PC-3 (cell line): Measurements from ENCODE around the gene BLMH. TPM values are rescaled to one million over a fixed set of nuclear protein-coding genes. Genes with fewer than 3 reads are reported as not detected.

Experiments
- ATAC-seq: fragments of 200-7000 bp; cut with Tn5 transposase; 2 replicates; pipeline ENCODE4 v1.9.1; 2020; ENCODE audit warnings: mild to moderate bottlenecking, moderate library complexity
- BruUV-seq: library from RNA; stranded (reverse); fragments of 400-500 nt; replicated peaks from 2 replicates; lab custom pipeline; 2021; lab: Mats Ljungman, UMichigan
- CTCF ChIA-PET: fragments of 300-600 bp; sonication (Branson Sonifier 250); formaldehyde crosslinking; loops from one replicate; lab custom pipeline; 2022; ENCODE audit warnings: antibody characterized with exemption; lab: Charles Lee
- POLR2A ChIA-PET: fragments of 300-600 bp; sonication (Branson Sonifier 250); formaldehyde crosslinking; loops from one replicate; lab custom pipeline; 2022; ENCODE audit warnings: antibody characterized with exemption; ENCODE audit not compliant: unreplicated experiment; lab: Charles Lee
- DNase-seq: peaks from one replicate; pipeline ENCODE4 v3.0.0-alpha.2; 2015
- H2AFZ ChIP-seq: fragments of 300-600 bp; sonication (generic); 2 replicates; pipeline ENCODE4 v1.6.0; 2016; ENCODE audit warnings: antibody characterized with exemption, low read length
- H3F3A ChIP-seq: fragments of 300-600 bp; sonication (generic); one replicate; pipeline ENCODE4 v1.6.0; 2017; ENCODE audit warnings: antibody characterized with exemption, low read length, control low read depth, mild to moderate bottlenecking; ENCODE audit not compliant: unreplicated experiment
- H3K27ac ChIP-seq: fragments of 300-600 bp; sonication (generic); 2 replicates; pipeline ENCODE4 v1.5.1; 2016; ENCODE audit warnings: mild to moderate bottlenecking, low read length
- H3K27me3 ChIP-seq: fragments of 300-600 bp; sonication (generic); 2 replicates; pipeline ENCODE4 v1.6.1; 2016; ENCODE audit warnings: low read length, mixed read lengths
- H3K36me3 ChIP-seq: fragments of 300-600 bp; sonication (generic); 2 replicates; pipeline ENCODE4 v1.6.1; 2016; ENCODE audit warnings: low read depth, mixed run types, low read length, mixed read lengths
- H3K4me1 ChIP-seq: fragments of 300-600 bp; sonication (generic); 2 replicates; pipeline ENCODE4 v1.5.1; 2016; ENCODE audit warnings: low read length; ENCODE audit not compliant: insufficient read depth
- H3K4me2 ChIP-seq: fragments of 300-600 bp; sonication (generic); 2 replicates; pipeline ENCODE4 v1.6.0; 2016; ENCODE audit warnings: low read length
- H3K4me3 ChIP-seq: fragments of 300-600 bp; sonication (generic); 2 replicates; pipeline ENCODE4 v1.5.1; 2016; ENCODE audit warnings: mild to moderate bottlenecking, low read length, mixed read lengths
- H3K79me2 ChIP-seq: fragments of 300-600 bp; sonication (generic); 2 replicates; pipeline ENCODE4 v1.6.1; 2017; ENCODE audit warnings: low read length, mixed read lengths
- H3K9ac ChIP-seq: fragments of 300-600 bp; sonication (generic); 2 replicates; pipeline ENCODE4 v1.6.0; 2016; ENCODE audit warnings: mild to moderate bottlenecking, low read length
- H3K9me2 ChIP-seq: fragments of 300-600 bp; sonication (generic); replicated peaks from 2 replicates; pipeline ENCODE4 v1.6.1; 2016; ENCODE audit warnings: mixed run types, low read length, mixed read lengths
- H3K9me3 ChIP-seq: fragments of 300-600 bp; sonication (generic); 2 replicates; pipeline ENCODE4 v1.6.1; 2016; ENCODE audit warnings: low read length, mixed read lengths
- H4K20me1 ChIP-seq: fragments of 300-600 bp; sonication (generic); 2 replicates; pipeline ENCODE4 v1.6.1; 2016; ENCODE audit warnings: low read length, mixed read lengths
- EZH2 ChIP-seq: fragments of 300-600 bp; sonication (generic); IDR thresholded peaks from one replicate; pipeline ENCODE4 v1.6.1; 2017; ENCODE audit warnings: antibody characterized with exemption, mild to moderate bottlenecking, low read length; ENCODE audit not compliant: unreplicated experiment
- EZH2phosphoT487 ChIP-seq: fragments of 300-600 bp; sonication (generic); IDR thresholded peaks from 2 replicates; pipeline ENCODE4 v1.6.1; 2018; ENCODE audit warnings: mild to moderate bottlenecking, antibody characterized with exemption, low read length, borderline replicate concordance
- intact Hi-C: fragments of 100-400 bp; cut with micrococcal nuclease; formaldehyde crosslinking; loops from 2 replicates; pipeline ENCODE4 v1.9.0; 2023
- total RNA-seq: library from RNA; depleted of rRNA; stranded (reverse); fragments of >200 nt; gene quantifications from 2 replicates; pipeline ENCODE4 v1.2.3, GENCODE V29; 2014
- TF ChIP-seq, protein P1 (sequence below): fragments of 300-600 bp; sonication (generic); conservative IDR thresholded peaks from 2 replicates; pipeline ENCODE4 v1.5.1; 2017; ENCODE audit warnings: antibody characterized with exemption, low read depth, mild to moderate bottlenecking, low read length

BLMH gene
- total RNA-seq, 1 experiment from 2014 or later: 15.9 TPM

DNA sequence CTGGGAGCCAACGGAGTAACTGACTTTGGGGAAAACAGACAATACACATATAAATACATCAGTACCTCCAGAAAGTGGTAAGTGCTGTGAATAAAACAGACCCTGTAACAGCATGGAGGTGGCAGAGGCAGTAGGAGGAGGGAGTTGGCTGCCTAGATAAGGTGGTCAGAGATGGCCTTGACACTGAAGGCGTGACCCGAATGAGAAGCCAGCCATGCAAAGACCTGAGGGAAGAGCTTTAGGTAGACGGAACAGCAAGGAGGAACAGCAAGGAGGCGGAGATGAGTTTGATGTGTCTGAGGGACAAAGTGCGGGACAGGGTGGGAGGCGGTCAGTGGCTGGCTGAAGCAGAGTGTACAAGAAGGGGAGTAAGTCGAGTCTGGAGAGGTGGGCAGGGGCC is 48.2 kb downstream of the BLMH start:
- ATAC-seq: no peak
- Histone ChIP-seq H3K27ac (no peak overlapping the region), H3K4me2 (no peak overlapping the region), H4K20me1 (no peaks in the 10 kb centered on the region), H3K9me2 (no peaks in the 10 kb centered on the region), H2AFZ (no peak overlapping the region), H3F3A (no peaks in the 10 kb centered on the region), H3K9me3 (no peaks in the 10 kb centered on the region), H3K4me1 (no peaks in the 10 kb centered on the region), H3K27me3 (no peaks in the 10 kb centered on the region), H3K36me3 (peaks cover 10% of the 10 kb centered on the region), H3K4me3 (no peak overlapping the region), H3K9ac (no peak overlapping the region), H3K79me2 (no peaks in the 10 kb centered on the region)
- TF ChIP-seq, protein P1, sequence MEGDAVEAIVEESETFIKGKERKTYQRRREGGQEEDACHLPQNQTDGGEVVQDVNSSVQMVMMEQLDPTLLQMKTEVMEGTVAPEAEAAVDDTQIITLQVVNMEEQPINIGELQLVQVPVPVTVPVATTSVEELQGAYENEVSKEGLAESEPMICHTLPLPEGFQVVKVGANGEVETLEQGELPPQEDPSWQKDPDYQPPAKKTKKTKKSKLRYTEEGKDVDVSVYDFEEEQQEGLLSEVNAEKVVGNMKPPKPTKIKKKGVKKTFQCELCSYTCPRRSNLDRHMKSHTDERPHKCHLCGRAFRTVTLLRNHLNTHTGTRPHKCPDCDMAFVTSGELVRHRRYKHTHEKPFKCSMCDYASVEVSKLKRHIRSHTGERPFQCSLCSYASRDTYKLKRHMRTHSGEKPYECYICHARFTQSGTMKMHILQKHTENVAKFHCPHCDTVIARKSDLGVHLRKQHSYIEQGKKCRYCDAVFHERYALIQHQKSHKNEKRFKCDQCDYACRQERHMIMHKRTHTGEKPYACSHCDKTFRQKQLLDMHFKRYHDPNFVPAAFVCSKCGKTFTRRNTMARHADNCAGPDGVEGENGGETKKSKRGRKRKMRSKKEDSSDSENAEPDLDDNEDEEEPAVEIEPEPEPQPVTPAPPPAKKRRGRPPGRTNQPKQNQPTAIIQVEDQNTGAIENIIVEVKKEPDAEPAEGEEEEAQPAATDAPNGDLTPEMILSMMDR: no peak
- TF ChIP-seq EZH2: no peak
- TF ChIP-seq EZH2phosphoT487: no peak
- BruUV-seq: no TSS peak
- POLR2A ChIA-PET: no interaction called here
- no peak for DNase-seq
- intact Hi-C loops: no loop called here
- CTCF ChIA-PET: no interaction called here

GRCh38 chr17:30243002-30243401 is 48.7 kb downstream of the BLMH start:
- no peak for DNase-seq
- Histone ChIP-seq H3K9ac (no peak overlapping the region), H3K27me3 (no peaks in the 10 kb centered on the region), H3F3A (no peaks in the 10 kb centered on the region), H3K27ac (no peak overlapping the region), H3K4me3 (no peak overlapping the region), H3K79me2 (no peaks in the 10 kb centered on the region), H3K4me1 (no peaks in the 10 kb centered on the region), H4K20me1 (no peaks in the 10 kb centered on the region), H3K36me3 (peaks cover 10% of the 10 kb centered on the region), H3K9me2 (no peaks in the 10 kb centered on the region), H3K9me3 (no peaks in the 10 kb centered on the region), H2AFZ (no peak overlapping the region), H3K4me2 (no peak overlapping the region)
- ChIA-PET CTCF (interaction anchor here (0.7 kb wide), 1 partner anchor 93 kb away, joined by 3 read pairs; no protein-coding TSS in a partner anchor), POLR2A (no interaction called here)
- intact Hi-C loops: no loop called here
- BruUV-seq: no TSS peak
- no peak for TF ChIP-seq EZH2
- TF ChIP-seq EZH2phosphoT487: no peak
- TF ChIP-seq, protein P1: no peak
- no peak for ATAC-seq

DNA sequence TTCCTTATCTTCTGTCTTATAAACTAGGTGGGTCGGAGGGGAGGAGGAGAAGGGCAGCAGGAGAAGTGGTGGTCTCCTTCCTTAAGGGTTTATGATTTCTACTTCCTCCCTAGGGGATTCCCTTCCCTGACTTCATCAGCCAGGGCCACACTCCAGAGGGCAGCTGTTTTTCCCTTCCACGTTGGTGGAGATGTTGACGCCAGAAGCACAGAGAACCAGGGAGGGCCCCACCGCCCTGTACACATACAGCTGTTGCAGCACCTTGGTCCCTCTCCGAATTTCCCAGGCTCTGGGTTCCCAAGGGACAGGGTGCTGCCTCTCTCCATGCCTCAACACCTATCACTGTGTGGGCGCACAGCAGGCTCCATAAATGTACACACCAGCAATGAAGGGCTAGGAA is 50.7 kb downstream of the BLMH start:
- intact Hi-C loops: no loop called here
- peaks cover 4% of the 10 kb centered on the region for H3K27me3 ChIP-seq
- TF ChIP-seq, protein P1: no peak
- TF ChIP-seq EZH2 (no peak), EZH2phosphoT487 (no peak)
- H4K20me1 ChIP-seq: no peaks in the 10 kb centered on the region
- no peaks in the 10 kb centered on the region for H3K36me3 ChIP-seq
- no peak overlapping the region for H3K27ac ChIP-seq
- H3K4me3 ChIP-seq: no peak overlapping the region
- ATAC-seq (no peak), DNase-seq (no peak)
- POLR2A ChIA-PET: no interaction called here
- CTCF ChIA-PET: no interaction called here
- no peaks in the 10 kb centered on the region for H3K4me1 ChIP-seq
- H3K9me3 ChIP-seq: no peaks in the 10 kb centered on the region
- H3F3A ChIP-seq: no peaks in the 10 kb centered on the region
- no peak overlapping the region for H3K9ac ChIP-seq
- H3K4me2 ChIP-seq: no peak overlapping the region
- H3K79me2 ChIP-seq: no peaks in the 10 kb centered on the region
- no peak overlapping the region for H2AFZ ChIP-seq
- no peaks in the 10 kb centered on the region for H3K9me2 ChIP-seq
- no TSS peak for BruUV-seq
